Measurements from ENCODE around the gene USP9X.
"Not testable (repeated sequence)": the region's sequence is repeated elsewhere in the genome, so short reads cannot be mapped to it uniquely, and the experiment has no call there.

The USP9X gene

DNA sequence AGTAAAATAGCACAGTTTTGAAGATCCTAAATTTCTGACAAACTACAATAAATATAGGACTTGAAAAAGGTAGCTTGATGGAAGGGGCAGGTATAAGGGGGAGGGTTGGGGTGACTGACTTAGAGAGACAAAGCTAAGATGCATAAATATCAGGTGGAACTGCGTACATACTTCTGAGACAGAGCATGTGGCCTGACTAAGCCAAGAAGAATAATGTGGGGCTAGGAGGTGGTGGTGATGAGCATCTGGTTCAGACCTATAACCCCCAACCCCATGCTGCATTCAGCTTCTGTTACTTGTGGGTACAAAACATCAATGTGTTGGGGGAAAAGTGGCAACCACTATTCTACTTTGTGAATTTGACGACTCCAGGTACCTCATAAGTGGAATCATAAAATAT lies 19.8 kb downstream of the USP9X start:
- ATAC-seq, result no peak
- TF ChIP-seq ZFP30 (CRISPR knock-in tag; IDR thresholded peaks at IDR 0.05), result no peak
- TF ChIP-seq ESRRG (CRISPR knock-in tag; IDR thresholded peaks at IDR 0.05), result no peak
- TF ChIP-seq, protein P1, sequence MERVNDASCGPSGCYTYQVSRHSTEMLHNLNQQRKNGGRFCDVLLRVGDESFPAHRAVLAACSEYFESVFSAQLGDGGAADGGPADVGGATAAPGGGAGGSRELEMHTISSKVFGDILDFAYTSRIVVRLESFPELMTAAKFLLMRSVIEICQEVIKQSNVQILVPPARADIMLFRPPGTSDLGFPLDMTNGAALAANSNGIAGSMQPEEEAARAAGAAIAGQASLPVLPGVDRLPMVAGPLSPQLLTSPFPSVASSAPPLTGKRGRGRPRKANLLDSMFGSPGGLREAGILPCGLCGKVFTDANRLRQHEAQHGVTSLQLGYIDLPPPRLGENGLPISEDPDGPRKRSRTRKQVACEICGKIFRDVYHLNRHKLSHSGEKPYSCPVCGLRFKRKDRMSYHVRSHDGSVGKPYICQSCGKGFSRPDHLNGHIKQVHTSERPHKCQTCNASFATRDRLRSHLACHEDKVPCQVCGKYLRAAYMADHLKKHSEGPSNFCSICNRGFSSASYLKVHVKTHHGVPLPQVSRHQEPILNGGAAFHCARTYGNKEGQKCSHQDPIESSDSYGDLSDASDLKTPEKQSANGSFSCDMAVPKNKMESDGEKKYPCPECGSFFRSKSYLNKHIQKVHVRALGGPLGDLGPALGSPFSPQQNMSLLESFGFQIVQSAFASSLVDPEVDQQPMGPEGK (CRISPR knock-in tag; IDR thresholded peaks at IDR 0.05; ENCODE audit: borderline replicate concordance), result no peak
- no peak for TF ChIP-seq ZC3H10 (CRISPR knock-in tag; IDR thresholded peaks at IDR 0.05)
- no peak for TF ChIP-seq TCF4 (CRISPR knock-in tag; IDR thresholded peaks at IDR 0.05; ENCODE audit: borderline replicate concordance)

DNA sequence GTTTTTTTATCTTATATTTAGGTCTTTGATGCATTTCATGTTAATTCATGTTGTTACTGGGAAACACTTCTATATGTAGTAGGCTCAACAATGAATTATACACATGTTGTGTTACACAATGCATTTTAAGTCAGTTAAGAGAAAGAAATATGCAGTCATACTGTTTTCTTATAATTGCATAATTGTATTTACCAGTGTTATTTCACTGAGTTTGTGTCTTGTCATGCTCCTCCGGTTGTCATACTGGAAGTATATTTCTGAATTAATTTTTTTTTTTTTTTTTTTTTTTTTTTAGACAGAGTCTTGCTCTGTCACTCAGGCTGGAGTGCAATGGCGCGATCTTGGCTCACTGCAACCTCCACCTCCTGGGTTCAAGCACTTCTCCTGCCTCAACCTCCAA lies 21.0 kb downstream of the USP9X start:
- ATAC-seq, result not testable (repeated sequence)

DNA sequence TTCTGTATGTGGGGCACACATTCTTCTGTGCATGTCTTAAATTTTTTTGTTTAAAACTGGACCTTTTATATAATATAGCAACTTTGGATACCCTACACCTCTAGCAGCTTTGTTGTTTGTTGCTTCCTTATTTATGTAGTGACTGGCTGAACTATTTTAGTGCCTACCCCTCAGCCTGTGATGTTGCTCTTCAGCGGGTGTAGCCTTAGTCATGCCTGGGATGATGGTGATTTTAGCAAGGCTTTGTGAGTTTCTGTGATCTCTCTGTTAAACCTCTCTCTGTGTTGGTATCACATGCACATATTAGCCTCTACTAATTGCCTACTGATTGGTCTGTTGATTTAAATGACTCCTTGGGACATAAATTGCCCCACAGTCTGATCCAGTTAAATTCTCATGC lies 22.8 kb downstream of the USP9X start:
- TF ChIP-seq ZNF8 (CRISPR knock-in tag; IDR thresholded peaks at IDR 0.05) (no peak), ISL1 (CRISPR knock-in tag; IDR thresholded peaks at IDR 0.05) (no peak), ZNF70 (CRISPR knock-in tag; IDR thresholded peaks at IDR 0.05) (no peak), CSDC2 (CRISPR knock-in tag; IDR thresholded peaks at IDR 0.05) (no peak), ZFP30 (CRISPR knock-in tag; IDR thresholded peaks at IDR 0.05) (no peak), ZFP3 (CRISPR knock-in tag; IDR thresholded peaks at IDR 0.05) (no peak), SNAI2 (CRISPR knock-in tag; IDR thresholded peaks at IDR 0.05) (no peak), TCF4 (CRISPR knock-in tag; IDR thresholded peaks at IDR 0.05; ENCODE audit: borderline replicate concordance) (no peak), RARB (CRISPR knock-in tag; IDR thresholded peaks at IDR 0.05) (no peak), ZNF565 (CRISPR knock-in tag; conservative IDR thresholded peaks at IDR 0.05; ENCODE audit: low read depth) (no peak), ZC3H10 (CRISPR knock-in tag; IDR thresholded peaks at IDR 0.05) (no peak), ESRRG (CRISPR knock-in tag; IDR thresholded peaks at IDR 0.05) (no peak), TOX (CRISPR knock-in tag; IDR thresholded peaks at IDR 0.05; ENCODE audit: borderline replicate concordance) (no peak), OSR1 (CRISPR knock-in tag; IDR thresholded peaks at IDR 0.05) (no peak)
- TF ChIP-seq, protein P2, sequence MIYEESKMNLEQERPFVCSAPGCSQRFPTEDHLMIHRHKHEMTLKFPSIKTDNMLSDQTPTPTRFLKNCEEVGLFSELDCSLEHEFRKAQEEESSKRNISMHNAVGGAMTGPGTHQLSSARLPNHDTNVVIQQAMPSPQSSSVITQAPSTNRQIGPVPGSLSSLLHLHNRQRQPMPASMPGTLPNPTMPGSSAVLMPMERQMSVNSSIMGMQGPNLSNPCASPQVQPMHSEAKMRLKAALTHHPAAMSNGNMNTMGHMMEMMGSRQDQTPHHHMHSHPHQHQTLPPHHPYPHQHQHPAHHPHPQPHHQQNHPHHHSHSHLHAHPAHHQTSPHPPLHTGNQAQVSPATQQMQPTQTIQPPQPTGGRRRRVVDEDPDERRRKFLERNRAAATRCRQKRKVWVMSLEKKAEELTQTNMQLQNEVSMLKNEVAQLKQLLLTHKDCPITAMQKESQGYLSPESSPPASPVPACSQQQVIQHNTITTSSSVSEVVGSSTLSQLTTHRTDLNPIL (CRISPR knock-in tag; IDR thresholded peaks at IDR 0.05; ENCODE audit: low read depth), result no peak
- TF ChIP-seq, protein P3, sequence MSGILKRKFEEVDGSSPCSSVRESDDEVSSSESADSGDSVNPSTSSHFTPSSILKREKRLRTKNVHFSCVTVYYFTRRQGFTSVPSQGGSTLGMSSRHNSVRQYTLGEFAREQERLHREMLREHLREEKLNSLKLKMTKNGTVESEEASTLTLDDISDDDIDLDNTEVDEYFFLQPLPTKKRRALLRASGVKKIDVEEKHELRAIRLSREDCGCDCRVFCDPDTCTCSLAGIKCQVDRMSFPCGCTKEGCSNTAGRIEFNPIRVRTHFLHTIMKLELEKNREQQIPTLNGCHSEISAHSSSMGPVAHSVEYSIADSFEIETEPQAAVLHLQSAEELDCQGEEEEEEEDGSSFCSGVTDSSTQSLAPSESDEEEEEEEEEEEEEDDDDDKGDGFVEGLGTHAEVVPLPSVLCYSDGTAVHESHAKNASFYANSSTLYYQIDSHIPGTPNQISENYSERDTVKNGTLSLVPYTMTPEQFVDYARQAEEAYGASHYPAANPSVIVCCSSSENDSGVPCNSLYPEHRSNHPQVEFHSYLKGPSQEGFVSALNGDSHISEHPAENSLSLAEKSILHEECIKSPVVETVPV (CRISPR knock-in tag; IDR thresholded peaks at IDR 0.05), result no peak
- TF ChIP-seq, protein P1 (CRISPR knock-in tag; IDR thresholded peaks at IDR 0.05; ENCODE audit: borderline replicate concordance), result no peak
- ATAC-seq, result no peak

DNA sequence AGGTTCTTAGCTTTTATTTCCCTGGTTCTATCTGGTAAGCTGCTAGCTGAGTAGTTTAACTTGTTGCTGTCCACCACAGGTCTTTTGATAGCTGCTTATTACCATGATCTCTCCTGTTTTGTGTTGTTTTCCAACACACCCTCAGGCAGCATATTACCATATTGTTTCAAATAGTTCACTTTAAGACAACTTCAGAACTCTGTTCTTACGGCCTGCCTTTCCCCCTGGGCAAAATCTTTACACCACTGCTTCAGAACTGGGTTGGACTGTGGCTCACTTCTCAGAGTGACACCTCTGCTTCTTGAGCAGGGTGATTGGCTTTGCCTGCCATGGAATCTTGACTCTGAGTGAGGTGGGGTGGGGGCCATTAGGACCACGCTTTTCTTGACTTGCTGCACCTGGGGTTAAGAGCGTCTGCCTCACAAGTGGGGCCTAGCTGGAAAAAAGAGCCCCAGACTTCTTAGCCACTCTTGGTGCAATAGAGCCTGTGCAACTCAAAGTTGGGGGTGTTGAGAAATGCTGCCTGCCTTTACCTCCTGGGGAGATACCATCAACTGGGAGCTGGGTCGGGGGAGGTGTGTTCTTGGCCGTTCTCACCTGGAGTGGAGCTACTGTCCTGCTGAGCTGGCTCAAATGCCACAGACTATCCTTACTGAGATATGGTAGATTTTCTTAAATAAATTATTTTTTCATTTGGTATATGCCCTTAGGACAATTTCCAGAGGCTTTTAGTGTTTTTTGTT lies 23.4 kb downstream of the USP9X start:
- ATAC-seq, result no peak; the same call in 2 of the 3 replicates
- TF ChIP-seq OSR1 (CRISPR knock-in tag; IDR thresholded peaks at IDR 0.05) (no peak), GLIS3 (CRISPR knock-in tag; IDR thresholded peaks at IDR 0.05) (no peak), TOX (CRISPR knock-in tag; IDR thresholded peaks at IDR 0.05; ENCODE audit: borderline replicate concordance) (no peak), ESRRG (CRISPR knock-in tag; IDR thresholded peaks at IDR 0.05) (no peak), SNAI2 (CRISPR knock-in tag; IDR thresholded peaks at IDR 0.05) (no peak), ISL1 (CRISPR knock-in tag; IDR thresholded peaks at IDR 0.05) (no peak), TCF4 (CRISPR knock-in tag; IDR thresholded peaks at IDR 0.05; ENCODE audit: borderline replicate concordance) (no peak), ZFP3 (CRISPR knock-in tag; IDR thresholded peaks at IDR 0.05) (no peak), PPARA (CRISPR knock-in tag; IDR thresholded peaks at IDR 0.05; ENCODE audit: borderline replicate concordance) (no peak)
- TF ChIP-seq, protein P1 (CRISPR knock-in tag; IDR thresholded peaks at IDR 0.05; ENCODE audit: borderline replicate concordance), result no peak
- TF ChIP-seq, protein P3 (CRISPR knock-in tag; IDR thresholded peaks at IDR 0.05), result no peak
- TF ChIP-seq, protein P4, sequence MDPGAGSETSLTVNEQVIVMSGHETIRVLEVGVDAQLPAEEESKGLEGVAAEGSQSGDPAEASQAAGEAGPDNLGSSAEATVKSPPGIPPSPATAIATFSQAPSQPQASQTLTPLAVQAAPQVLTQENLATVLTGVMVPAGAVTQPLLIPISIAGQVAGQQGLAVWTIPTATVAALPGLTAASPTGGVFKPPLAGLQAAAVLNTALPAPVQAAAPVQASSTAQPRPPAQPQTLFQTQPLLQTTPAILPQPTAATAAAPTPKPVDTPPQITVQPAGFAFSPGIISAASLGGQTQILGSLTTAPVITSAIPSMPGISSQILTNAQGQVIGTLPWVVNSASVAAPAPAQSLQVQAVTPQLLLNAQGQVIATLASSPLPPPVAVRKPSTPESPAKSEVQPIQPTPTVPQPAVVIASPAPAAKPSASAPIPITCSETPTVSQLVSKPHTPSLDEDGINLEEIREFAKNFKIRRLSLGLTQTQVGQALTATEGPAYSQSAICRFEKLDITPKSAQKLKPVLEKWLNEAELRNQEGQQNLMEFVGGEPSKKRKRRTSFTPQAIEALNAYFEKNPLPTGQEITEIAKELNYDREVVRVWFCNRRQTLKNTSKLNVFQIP (CRISPR knock-in tag; IDR thresholded peaks at IDR 0.05; ENCODE audit: borderline replicate concordance, low read depth), result no peak
- TF ChIP-seq, protein P2 (CRISPR knock-in tag; IDR thresholded peaks at IDR 0.05; ENCODE audit: low read depth), result no peak

Measured in SK-N-SH treated with all-trans-retinoic acid at 6 μM for 48 hours (cell line).